ENCODE measurements around the gene CLEC4M.

Gene CLEC4M

GRCh38 chr19:7731218-7731595, 31.8 kb upstream of the CLEC4M start:
- no peak overlapping the region for H3K27ac ChIP-seq (ENCODE audit: low read length)
- H3K27me3 ChIP-seq (ENCODE audit: control insufficient read depth, insufficient read depth, low read length) = peaks cover 4% of the 10 kb centered on the region; the same call in 1 of the 2 replicates
- DNase-seq (ENCODE audit: low read depth, low spot score) = no peak
- no peak overlapping the region for H3K4me3 ChIP-seq (ENCODE audit: low read length)
- no peaks in the 10 kb centered on the region for H3K36me3 ChIP-seq (ENCODE audit: control insufficient read depth, insufficient read depth, low read length)
- peaks cover 1% of the 10 kb centered on the region; the same call in 1 of the 2 replicates for H3K4me1 ChIP-seq (ENCODE audit: control insufficient read depth, insufficient read depth, low read length)
- no CpG with 5 or more reads among the region's 39 CpGs for WGBS (ENCODE audit: insufficient coverage, insufficient read length)
- H3K9me3 ChIP-seq (ENCODE audit: control insufficient read depth, insufficient read depth, low read length) = no peaks in the 10 kb centered on the region

- H3K4me1 ChIP-seq (ENCODE audit: control insufficient read depth, insufficient read depth, low read length) = peaks cover 1% of the 10 kb centered on the region; the same call in 1 of the 2 replicates
- no peaks in the 10 kb centered on the region for H3K36me3 ChIP-seq (ENCODE audit: control insufficient read depth, insufficient read depth, low read length)
- WGBS (ENCODE audit: insufficient coverage, insufficient read length) = no CpG with 5 or more reads among the region's 5 CpGs
- H3K27ac ChIP-seq (ENCODE audit: low read length) = no peak overlapping the region
- H3K4me3 ChIP-seq (ENCODE audit: low read length) = no peak overlapping the region
- peaks cover 4% of the 10 kb centered on the region; the same call in 1 of the 2 replicates for H3K27me3 ChIP-seq (ENCODE audit: control insufficient read depth, insufficient read depth, low read length)
- DNase-seq (ENCODE audit: low read depth, low spot score) = no peak
- H3K9me3 ChIP-seq (ENCODE audit: control insufficient read depth, insufficient read depth, low read length) = no peaks in the 10 kb centered on the region
Measured at GRCh38 chr19:7731615-7732014, 31.4 kb upstream of the CLEC4M start.

- peaks cover 4% of the 10 kb centered on the region; the same call in 1 of the 2 replicates for H3K27me3 ChIP-seq (ENCODE audit: control insufficient read depth, insufficient read depth, low read length)
Measured at GRCh38 chr19:7732045-7732444, 31.0 kb upstream of the CLEC4M start, which contains the start of gene CLEC4G. TSS of gene CLEC4G (minus strand) at chr19:7732110. CDS start at chr19:7732102, 8 bp downstream.

GRCh38 chr19:7733376-7733775, 29.7 kb upstream of the CLEC4M start:
- no peaks in the 10 kb centered on the region for H3K9me3 ChIP-seq (ENCODE audit: control insufficient read depth, insufficient read depth, low read length)
- DNase-seq (ENCODE audit: low read depth, low spot score) = no peak
- peaks cover 3% of the 10 kb centered on the region; the same call in 1 of the 2 replicates for H3K27me3 ChIP-seq (ENCODE audit: control insufficient read depth, insufficient read depth, low read length)
- H3K4me1 ChIP-seq (ENCODE audit: control insufficient read depth, insufficient read depth, low read length) = peaks cover 1% of the 10 kb centered on the region; the same call in 1 of the 2 replicates
- no CpG with 5 or more reads among the region's 6 CpGs for WGBS (ENCODE audit: insufficient coverage, insufficient read length)
- H3K36me3 ChIP-seq (ENCODE audit: control insufficient read depth, insufficient read depth, low read length) = no peaks in the 10 kb centered on the region
- no peak overlapping the region for H3K4me3 ChIP-seq (ENCODE audit: low read length)
- H3K27ac ChIP-seq (ENCODE audit: low read length) = no peak overlapping the region

More at GRCh38 chr19:7732045-7732444, 31.0 kb upstream of the CLEC4M start, which contains the start of gene CLEC4G:
- no CpG with 5 or more reads among the region's 9 CpGs for WGBS (ENCODE audit: insufficient coverage, insufficient read length)
- Histone ChIP-seq H3K9me3 (ENCODE audit: control insufficient read depth, insufficient read depth, low read length) (no peaks in the 10 kb centered on the region), H3K36me3 (ENCODE audit: control insufficient read depth, insufficient read depth, low read length) (no peaks in the 10 kb centered on the region), H3K4me3 (ENCODE audit: low read length) (no peak within 1 kb of the TSS; the same call in 1 of the 2 replicates), H3K27ac (ENCODE audit: low read length) (no peak within 1 kb of the TSS), H3K4me1 (ENCODE audit: control insufficient read depth, insufficient read depth, low read length) (peaks cover 1% of the 10 kb centered on the region; the same call in 1 of the 2 replicates)
- no peak for DNase-seq (ENCODE audit: low read depth, low spot score)

GRCh38 chr19:7734220-7735203, 28.5 kb upstream of the CLEC4M start:
- peaks cover 1% of the 10 kb centered on the region; the same call in 1 of the 2 replicates for H3K4me1 ChIP-seq (ENCODE audit: control insufficient read depth, insufficient read depth, low read length)
- H3K9me3 ChIP-seq (ENCODE audit: control insufficient read depth, insufficient read depth, low read length) = no peaks in the 10 kb centered on the region
- WGBS (ENCODE audit: insufficient coverage, insufficient read length) = no CpG with 5 or more reads among the region's 12 CpGs
- no peak for DNase-seq (ENCODE audit: low read depth, low spot score)
- H3K36me3 ChIP-seq (ENCODE audit: control insufficient read depth, insufficient read depth, low read length) = no peaks in the 10 kb centered on the region
- H3K27me3 ChIP-seq (ENCODE audit: control insufficient read depth, insufficient read depth, low read length) = peaks cover 2% of the 10 kb centered on the region; the same call in 1 of the 2 replicates
- H3K4me3 ChIP-seq (ENCODE audit: low read length) = no peak overlapping the region
- no peak overlapping the region for H3K27ac ChIP-seq (ENCODE audit: low read length)

- Histone ChIP-seq H3K27ac (ENCODE audit: low read length) (no peak overlapping the region), H3K9me3 (ENCODE audit: control insufficient read depth, insufficient read depth, low read length) (no peaks in the 10 kb centered on the region), H3K4me3 (ENCODE audit: low read length) (no peak overlapping the region), H3K4me1 (ENCODE audit: control insufficient read depth, insufficient read depth, low read length) (no peaks in the 10 kb centered on the region), H3K27me3 (ENCODE audit: control insufficient read depth, insufficient read depth, low read length) (no peaks in the 10 kb centered on the region), H3K36me3 (ENCODE audit: control insufficient read depth, insufficient read depth, low read length) (no peaks in the 10 kb centered on the region)
- no peak for DNase-seq (ENCODE audit: low read depth, low spot score)
- no CpG with 5 or more reads among the region's 1 CpG for WGBS (ENCODE audit: insufficient coverage, insufficient read length)
Measured at GRCh38 chr19:7736148-7736547, 26.9 kb upstream of the CLEC4M start.

- no peak for DNase-seq (ENCODE audit: low read depth, low spot score)
- Histone ChIP-seq H3K4me1 (ENCODE audit: control insufficient read depth, insufficient read depth, low read length) (no peaks in the 10 kb centered on the region), H3K27me3 (ENCODE audit: control insufficient read depth, insufficient read depth, low read length) (no peaks in the 10 kb centered on the region)
Measured at GRCh38 chr19:7737215-7737614, 25.8 kb upstream of the CLEC4M start.

GRCh38 chr19:7738023-7738422, 25.0 kb upstream of the CLEC4M start:
- no peak overlapping the region for H3K4me3 ChIP-seq (ENCODE audit: low read length)
- H3K9me3 ChIP-seq (ENCODE audit: control insufficient read depth, insufficient read depth, low read length) = no peaks in the 10 kb centered on the region
- DNase-seq (ENCODE audit: low read depth, low spot score) = no peak
- no peak overlapping the region for H3K27ac ChIP-seq (ENCODE audit: low read length)
- no peaks in the 10 kb centered on the region for H3K27me3 ChIP-seq (ENCODE audit: control insufficient read depth, insufficient read depth, low read length)
- H3K36me3 ChIP-seq (ENCODE audit: control insufficient read depth, insufficient read depth, low read length) = no peaks in the 10 kb centered on the region
- H3K4me1 ChIP-seq (ENCODE audit: control insufficient read depth, insufficient read depth, low read length) = no peaks in the 10 kb centered on the region
- WGBS (ENCODE audit: insufficient coverage, insufficient read length) = no CpG with 5 or more reads among the region's 7 CpGs

More at GRCh38 chr19:7737215-7737614, 25.8 kb upstream of the CLEC4M start:
- Histone ChIP-seq H3K27ac (ENCODE audit: low read length) (no peak overlapping the region), H3K36me3 (ENCODE audit: control insufficient read depth, insufficient read depth, low read length) (no peaks in the 10 kb centered on the region), H3K4me3 (ENCODE audit: low read length) (no peak overlapping the region), H3K9me3 (ENCODE audit: control insufficient read depth, insufficient read depth, low read length) (no peaks in the 10 kb centered on the region)
- WGBS (ENCODE audit: insufficient coverage, insufficient read length) = no CpG with 5 or more reads among the region's 11 CpGs

- no peak for DNase-seq (ENCODE audit: low read depth, low spot score)
- H3K27me3 ChIP-seq (ENCODE audit: control insufficient read depth, insufficient read depth, low read length) = no peaks in the 10 kb centered on the region
- no CpG with 5 or more reads among the region's 2 CpGs for WGBS (ENCODE audit: insufficient coverage, insufficient read length)
- no peaks in the 10 kb centered on the region for H3K4me1 ChIP-seq (ENCODE audit: control insufficient read depth, insufficient read depth, low read length)
- no peak overlapping the region for H3K4me3 ChIP-seq (ENCODE audit: low read length)
- H3K27ac ChIP-seq (ENCODE audit: low read length) = no peak overlapping the region
- H3K9me3 ChIP-seq (ENCODE audit: control insufficient read depth, insufficient read depth, low read length) = no peaks in the 10 kb centered on the region
- H3K36me3 ChIP-seq (ENCODE audit: control insufficient read depth, insufficient read depth, low read length) = no peaks in the 10 kb centered on the region
Measured at GRCh38 chr19:7739211-7739755, 23.8 kb upstream of the CLEC4M start.

- no peaks in the 10 kb centered on the region for H3K4me1 ChIP-seq (ENCODE audit: control insufficient read depth, insufficient read depth, low read length)
- H3K27me3 ChIP-seq (ENCODE audit: control insufficient read depth, insufficient read depth, low read length) = no peaks in the 10 kb centered on the region
- no peak overlapping the region for H3K27ac ChIP-seq (ENCODE audit: low read length)
- WGBS (ENCODE audit: insufficient coverage, insufficient read length) = no CpG with 5 or more reads among the region's 19 CpGs
- DNase-seq (ENCODE audit: low read depth, low spot score) = no peak
- H3K9me3 ChIP-seq (ENCODE audit: control insufficient read depth, insufficient read depth, low read length) = no peaks in the 10 kb centered on the region
- no peaks in the 10 kb centered on the region for H3K36me3 ChIP-seq (ENCODE audit: control insufficient read depth, insufficient read depth, low read length)
- H3K4me3 ChIP-seq (ENCODE audit: low read length) = no peak overlapping the region
Measured at GRCh38 chr19:7739801-7740681, 23.0 kb upstream of the CLEC4M start.

All from iPS DF 6.9 (cell line).